GM10248 (cell line): Measurements from ENCODE around the gene ZBTB24.

Experiments used
- CTCF ChIA-PET: fragments of 300-600 bp; sonication (Branson Sonifier 250); formaldehyde crosslinking; extraction: SDS; loops from one replicate; lab custom pipeline; 2021; ENCODE audit warnings: antibody characterized with exemption; lab: Yijun Ruan, JAX
- POLR2A ChIA-PET: fragments of 350-650 bp; sonication (Branson Sonifier 250); formaldehyde crosslinking; extraction: SDS; loops from one replicate; lab custom pipeline; 2020; ENCODE audit warnings: antibody characterized with exemption; lab: Yijun Ruan, JAX
- DNase-seq: peaks from one replicate; pipeline ENCODE4 v3.0.0; 2012; ENCODE audit errors: extremely low spot score
- TF ChIP-seq, protein P1 (sequence below): IDR thresholded peaks from 2 replicates; pipeline ENCODE4 v1.5.1; 2012; ENCODE audit warnings: mild to moderate bottlenecking, low read depth; ENCODE audit errors: extremely low read depth, missing control alignments, control extremely low read depth

ZBTB24 gene

DNA sequence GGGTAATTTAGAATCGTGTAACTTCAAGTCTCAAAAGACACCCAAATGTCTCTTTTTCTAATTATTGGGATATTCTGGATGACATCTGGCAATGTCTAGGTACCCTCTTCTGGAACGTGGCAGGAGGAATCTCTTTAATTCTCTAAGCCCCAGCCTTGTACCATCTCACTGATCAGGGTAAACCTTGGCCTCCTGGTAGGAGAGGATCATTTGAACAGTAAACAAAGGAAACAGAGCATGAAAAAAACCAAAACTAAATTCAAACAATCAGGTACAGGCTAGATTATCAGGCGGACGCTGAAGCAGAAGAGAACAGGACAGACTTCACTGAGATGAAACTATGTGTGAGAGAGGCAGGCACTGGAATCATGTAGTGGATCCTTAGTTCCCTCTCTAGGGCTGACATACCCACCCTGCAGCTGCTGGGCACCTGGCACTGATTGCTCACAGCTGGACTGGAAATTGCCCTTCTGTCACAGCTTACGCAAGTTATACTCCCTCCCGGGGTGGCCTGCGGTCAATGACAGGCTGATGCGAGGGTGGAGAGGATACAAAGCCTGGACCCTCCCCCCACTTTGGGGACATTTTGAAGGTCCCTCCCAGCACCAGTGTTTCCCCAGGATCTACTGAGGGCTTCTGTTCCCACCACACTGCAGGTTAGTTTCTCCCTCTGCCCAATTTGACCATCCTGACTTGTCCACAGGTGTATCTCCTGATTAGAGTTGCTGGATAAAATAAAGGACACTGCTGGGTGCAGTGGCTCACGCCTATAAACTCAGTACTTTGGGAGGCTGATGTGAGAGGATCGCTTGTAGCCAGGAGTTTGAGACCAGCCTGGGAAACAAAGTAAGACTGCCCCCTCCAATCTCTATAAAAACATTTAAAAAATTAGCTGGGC, 20.6 kb upstream of the ZBTB24 start:
- no peak for DNase-seq
- TF ChIP-seq, protein P1, sequence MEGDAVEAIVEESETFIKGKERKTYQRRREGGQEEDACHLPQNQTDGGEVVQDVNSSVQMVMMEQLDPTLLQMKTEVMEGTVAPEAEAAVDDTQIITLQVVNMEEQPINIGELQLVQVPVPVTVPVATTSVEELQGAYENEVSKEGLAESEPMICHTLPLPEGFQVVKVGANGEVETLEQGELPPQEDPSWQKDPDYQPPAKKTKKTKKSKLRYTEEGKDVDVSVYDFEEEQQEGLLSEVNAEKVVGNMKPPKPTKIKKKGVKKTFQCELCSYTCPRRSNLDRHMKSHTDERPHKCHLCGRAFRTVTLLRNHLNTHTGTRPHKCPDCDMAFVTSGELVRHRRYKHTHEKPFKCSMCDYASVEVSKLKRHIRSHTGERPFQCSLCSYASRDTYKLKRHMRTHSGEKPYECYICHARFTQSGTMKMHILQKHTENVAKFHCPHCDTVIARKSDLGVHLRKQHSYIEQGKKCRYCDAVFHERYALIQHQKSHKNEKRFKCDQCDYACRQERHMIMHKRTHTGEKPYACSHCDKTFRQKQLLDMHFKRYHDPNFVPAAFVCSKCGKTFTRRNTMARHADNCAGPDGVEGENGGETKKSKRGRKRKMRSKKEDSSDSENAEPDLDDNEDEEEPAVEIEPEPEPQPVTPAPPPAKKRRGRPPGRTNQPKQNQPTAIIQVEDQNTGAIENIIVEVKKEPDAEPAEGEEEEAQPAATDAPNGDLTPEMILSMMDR = no peak
- CTCF ChIA-PET = interaction anchor here (1.6 kb wide), 1 partner anchor 20 kb away, joined by 3 read pairs; no protein-coding TSS in a partner anchor
- POLR2A ChIA-PET = no interaction called here

DNA sequence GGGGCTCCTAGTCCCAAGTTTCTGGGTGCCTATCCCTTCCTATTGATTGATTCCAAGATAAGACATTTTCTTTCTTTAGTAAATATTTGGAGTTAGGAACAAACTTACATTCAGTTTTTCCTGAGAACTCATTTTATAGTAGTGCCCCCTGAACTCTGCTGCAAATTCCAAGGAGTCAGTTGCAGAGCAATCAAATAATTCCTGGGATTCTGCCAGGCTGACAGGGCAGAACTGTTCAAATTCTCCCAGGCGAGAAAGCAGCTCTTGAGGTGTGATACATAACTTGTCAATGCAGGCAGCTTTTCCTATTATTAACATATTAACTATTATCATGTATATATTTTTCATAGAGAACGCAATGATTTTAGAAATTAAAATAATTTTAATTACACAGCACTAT, 15.9 kb upstream of the ZBTB24 start:
- no peak for DNase-seq
- ChIA-PET CTCF (no interaction called here), POLR2A (no interaction called here)
- TF ChIP-seq, protein P1 = no peak

DNA sequence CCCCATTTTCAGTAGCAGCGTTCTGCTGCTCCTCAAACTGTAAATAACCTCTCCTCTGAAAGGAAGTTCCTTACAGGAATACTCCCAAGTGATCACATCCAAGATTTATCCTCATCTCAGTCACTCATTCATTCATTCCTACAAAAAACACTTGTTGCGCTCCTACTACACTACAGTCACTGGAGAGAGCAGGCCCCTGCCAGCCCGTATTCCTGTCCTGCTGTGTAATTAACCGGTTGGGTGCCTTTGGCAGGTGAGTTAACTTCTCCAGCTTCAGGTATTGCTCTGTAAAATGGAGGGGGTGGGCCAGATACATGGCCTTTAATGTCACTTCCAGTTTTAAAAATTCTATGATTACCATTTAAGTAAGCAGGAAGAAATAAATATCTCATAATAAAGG, 15.0 kb upstream of the ZBTB24 start:
- DNase-seq = no peak
- CTCF ChIA-PET = no interaction called here
- TF ChIP-seq, protein P1 = no peak
- POLR2A ChIA-PET = no interaction called here

DNA sequence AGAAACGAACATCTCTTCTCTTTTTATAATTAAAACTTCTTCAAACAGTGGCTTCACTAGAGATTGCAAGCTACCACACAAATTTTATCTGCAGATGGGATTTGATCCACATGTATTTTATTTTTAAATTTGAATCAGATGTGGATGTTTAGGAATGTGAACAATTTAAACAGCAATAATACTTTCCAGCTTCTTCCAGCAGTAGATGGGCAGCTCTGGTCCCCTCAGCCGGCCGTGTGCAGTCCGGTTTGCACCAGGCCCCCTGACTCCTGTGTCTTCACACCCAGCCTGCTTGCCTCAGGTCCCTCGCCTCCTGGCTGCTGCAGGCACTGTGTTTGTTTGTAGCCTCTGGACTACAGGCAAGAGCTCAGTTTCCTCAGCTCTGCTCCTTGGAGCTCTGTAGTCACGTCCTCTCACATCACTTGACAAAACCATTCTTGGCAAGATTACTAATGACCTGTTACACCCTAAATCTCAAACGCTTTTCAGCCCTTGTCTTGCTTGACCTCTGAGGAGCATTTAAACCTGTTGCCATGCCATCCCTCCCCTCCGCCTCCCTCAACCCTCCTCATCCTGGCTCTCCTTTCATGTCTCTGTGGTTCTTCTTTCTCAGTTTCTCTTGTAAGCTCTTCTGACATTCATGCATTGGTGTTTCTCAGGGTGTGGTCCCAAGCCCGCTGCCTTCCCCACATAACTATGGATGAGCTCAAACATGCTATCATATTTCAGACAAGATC, 13.2 kb upstream of the ZBTB24 start:
- DNase-seq = no peak
- CTCF ChIA-PET = interaction anchor here (1.2 kb wide), 1 partner anchor 11 kb away, joined by 4 read pairs; no protein-coding TSS in a partner anchor
- TF ChIP-seq, protein P1 = no peak
- POLR2A ChIA-PET = no interaction called here

DNA sequence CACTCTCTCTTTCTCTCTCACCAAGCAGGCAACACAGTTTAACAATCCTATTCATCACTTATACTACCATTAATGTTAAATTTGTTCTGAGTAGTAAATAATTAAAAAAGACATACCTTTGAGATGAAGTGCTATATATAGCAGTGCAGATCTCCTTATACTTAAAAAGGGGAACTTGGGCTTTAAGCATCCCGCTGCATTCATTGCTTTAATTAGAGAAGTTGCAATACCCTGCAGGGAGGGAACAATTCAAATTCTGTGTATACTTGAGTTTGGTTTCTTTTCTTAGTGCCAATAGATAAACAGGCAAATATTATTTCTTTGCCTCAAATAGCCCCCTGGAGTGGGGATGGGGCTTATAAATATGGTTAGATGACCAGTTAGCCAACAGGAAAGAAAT, 10.8 kb upstream of the ZBTB24 start:
- no peak for DNase-seq
- TF ChIP-seq, protein P1 = no peak
- CTCF ChIA-PET = no interaction called here
- POLR2A ChIA-PET = no interaction called here

DNA sequence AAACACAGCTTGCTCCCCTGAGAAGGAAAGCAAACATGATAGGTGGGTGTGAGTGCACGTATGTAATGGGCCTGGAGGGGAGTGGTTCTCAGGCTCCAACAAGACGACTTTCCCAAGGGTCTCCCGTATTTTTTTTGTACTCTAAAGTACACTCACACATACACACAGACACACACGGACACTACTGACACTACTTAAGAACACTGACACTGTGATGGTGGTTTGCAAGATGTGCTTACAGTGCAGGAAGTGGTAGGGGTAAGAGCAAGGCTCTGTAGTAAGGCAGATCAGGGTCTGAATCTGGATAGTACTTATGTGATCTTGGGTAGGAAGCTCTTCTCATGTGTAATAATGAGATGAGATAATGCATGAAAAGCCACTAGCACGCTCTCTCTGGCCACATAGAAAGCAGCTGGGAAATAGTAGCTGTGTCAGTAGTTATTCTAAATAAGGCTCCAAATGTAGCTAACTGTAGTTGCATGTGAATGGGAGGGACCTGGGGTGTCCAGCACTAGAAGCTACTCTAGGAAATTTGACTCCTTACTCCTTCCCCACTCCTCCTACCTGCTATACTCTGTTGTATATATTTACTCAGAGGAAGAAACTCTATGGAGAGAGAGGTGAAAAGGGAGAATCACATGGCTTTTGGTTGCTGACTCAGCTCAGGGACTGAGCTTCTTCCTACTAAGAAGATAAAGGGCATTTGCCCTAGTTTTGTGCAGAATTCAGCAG, 8.4 kb upstream of the ZBTB24 start:
- TF ChIP-seq, protein P1 = no peak
- POLR2A ChIA-PET = interaction anchor here (0.7 kb wide), 1 partner anchor 206 kb away, joined by 3 read pairs; no protein-coding TSS in a partner anchor
- no peak for DNase-seq
- CTCF ChIA-PET = interaction anchor here (0.8 to 1.3 kb wide), 4 partner anchors 8 to 547 kb away, joined by 3 to 4 read pairs (median 3); no protein-coding TSS in a partner anchor
